H1 (cell line): Measurements from ENCODE around the gene RAPGEF1. TPM values are rescaled to one million over a fixed set of nuclear protein-coding genes. Genes with fewer than 3 reads are reported as not detected.

Experiments
- CTCF ChIA-PET: fragments of 300-600 bp; sonication (Branson Sonifier 250); formaldehyde crosslinking; loops from one replicate; lab custom pipeline; 2021; ENCODE audit not compliant: partially characterized antibody; lab: Charles Lee
- POLR2A ChIA-PET: fragments of 300-600 bp; sonication (Branson Sonifier 250); formaldehyde crosslinking; loops from one replicate; lab custom pipeline; 2021; ENCODE audit warnings: inconsistent platforms; ENCODE audit not compliant: partially characterized antibody; lab: Charles Lee
- DNase-seq, 2 experiments: peaks; one replicate each; pipeline versions ENCODE4 v3.0.0 to v3.0.0-alpha.2; 2010 to 2022; ENCODE audit warnings: low spot score in 2 of 2, low read depth in 1 of 2, mixed read lengths in 1 of 2
- FAIRE-seq: peaks from 2 replicates; lab custom pipeline; 2011; peaks lifted over from hg19 to GRCh38; lab: Jason Lieb, UNC
- H2AFZ ChIP-seq: 2 replicates; pipeline ENCODE4 v1.8.1; 2012; ENCODE audit warnings: low read length, inconsistent platforms
- H2AK5ac ChIP-seq: 2 replicates; pipeline ENCODE4 v1.6.1; 2013; ENCODE audit warnings: low read depth, low read length
- H2BK120ac ChIP-seq: replicated peaks from 2 replicates; pipeline ENCODE3; 2013; ENCODE audit warnings: low read depth, low read length, inconsistent platforms
- H2BK12ac ChIP-seq: 2 replicates; pipeline ENCODE4 v1.6.1; 2013; ENCODE audit warnings: low read depth, low read length
- H2BK15ac ChIP-seq: 2 replicates; pipeline ENCODE4 v1.6.1; 2013; ENCODE audit warnings: low read length
- H2BK20ac ChIP-seq: 2 replicates; pipeline ENCODE4 v1.6.1; 2013; ENCODE audit warnings: low read length
- H2BK5ac ChIP-seq: 2 replicates; pipeline ENCODE4 v1.6.1; 2013; ENCODE audit warnings: low read depth, low read length
- H3K14ac ChIP-seq: 2 replicates; pipeline ENCODE4 v1.6.1; 2013; ENCODE audit warnings: inconsistent platforms; ENCODE audit not compliant: insufficient read length
- H3K18ac ChIP-seq: 2 replicates; pipeline ENCODE4 v1.6.1; 2013; ENCODE audit warnings: low read length; ENCODE audit errors: extremely low read depth
- H3K23ac ChIP-seq: 2 replicates; pipeline ENCODE4 v1.6.1; 2013; ENCODE audit warnings: inconsistent platforms; ENCODE audit not compliant: insufficient read length
- H3K23me2 ChIP-seq: 2 replicates; pipeline ENCODE4 v1.6.1; 2013; ENCODE audit warnings: low read depth, low read length
- H3K27ac ChIP-seq: 2 replicates; pipeline ENCODE4 v1.6.1; 2011; ENCODE audit warnings: low read depth, low read length, inconsistent platforms
- H3K27me3 ChIP-seq, 4 experiments: replicated peaks in 1 of 4; 1 replicate in 1 of 4; 2 replicates in 3 of 4; pipeline versions ENCODE4 v1.6.1 to v1.8.1; 2011 to 2013; ENCODE audit warnings: low read length in 3 of 4, mild to moderate bottlenecking in 3 of 4, inconsistent platforms in 2 of 4, mixed read lengths in 2 of 4, moderate library complexity in 1 of 4; ENCODE audit not compliant: control insufficient read depth in 3 of 4, insufficient read depth in 3 of 4; ENCODE audit errors: extremely low read depth in 1 of 4
- H3K36me3 ChIP-seq, 4 experiments: 2 replicates each; pipeline versions ENCODE4 v1.6.1 to v1.8.1; 2011 to 2013; ENCODE audit warnings: mild to moderate bottlenecking in 4 of 4, low read length in 3 of 4, moderate library complexity in 2 of 4, control low read depth in 1 of 4, inconsistent platforms in 1 of 4; ENCODE audit not compliant: insufficient read depth in 4 of 4, control insufficient read depth in 2 of 4
- H3K4ac ChIP-seq: replicated peaks from 2 replicates; pipeline ENCODE3; 2013; ENCODE audit warnings: low read length, low read depth, mixed read lengths, inconsistent platforms; ENCODE audit not compliant: insufficient read length
- H3K4me1 ChIP-seq, 4 experiments: replicated peaks in 1 of 4; 1 replicate in 1 of 4; 2 replicates in 3 of 4; pipeline versions ENCODE4 v1.6.1 to v1.8.1; 2011 to 2013; ENCODE audit warnings: low read length in 3 of 4, inconsistent platforms in 2 of 4, mixed read lengths in 1 of 4; ENCODE audit not compliant: insufficient read depth in 4 of 4, control insufficient read depth in 3 of 4
- H3K4me2 ChIP-seq, 2 experiments: 2 replicates each; pipeline versions ENCODE4 v1.6.1 to v1.8.1; 2011 to 2013; ENCODE audit warnings: low read depth in 2 of 2, low read length in 2 of 2, control low read depth in 1 of 2, inconsistent platforms in 1 of 2, mild to moderate bottlenecking in 1 of 2; ENCODE audit not compliant: insufficient read depth in 1 of 2
- H3K4me3 ChIP-seq, 4 experiments: fragments of 200-600, 300-600 bp in 1 of 4; sonication (generic), shearing (Covaris generic), sonication (Bioruptor Twin) in 1 of 4; 2 replicates each; pipeline versions ENCODE4 v1.5.1 to v1.8.1; 2011 to 2016; ENCODE audit warnings: low read length in 4 of 4, low read depth in 3 of 4, control low read depth in 2 of 4, inconsistent platforms in 2 of 4, mild to moderate bottlenecking in 2 of 4, mixed read lengths in 1 of 4, moderate library complexity in 1 of 4; ENCODE audit not compliant: insufficient read depth in 2 of 4; ENCODE audit errors: extremely low read depth in 1 of 4
- H3K56ac ChIP-seq: replicated peaks from 2 replicates; pipeline ENCODE3; 2013; ENCODE audit warnings: low read depth, mild to moderate bottlenecking, mixed read lengths, low read length, inconsistent platforms; ENCODE audit not compliant: insufficient read length
- H3K79me1 ChIP-seq: 2 replicates; pipeline ENCODE4 v1.6.1; 2013; ENCODE audit warnings: low read depth, low read length, control low read depth
- H3K79me2 ChIP-seq, 2 experiments: 2 replicates each; pipeline versions ENCODE4 v1.6.1 to v1.8.1; 2012 to 2013; ENCODE audit warnings: low read length in 2 of 2, mild to moderate bottlenecking in 2 of 2, inconsistent platforms in 1 of 2; ENCODE audit not compliant: insufficient read depth in 2 of 2, control insufficient read depth in 1 of 2
- H3K9ac ChIP-seq, 4 experiments: replicated peaks in 1 of 4; 1 replicate in 1 of 4; 2 replicates in 3 of 4; pipeline versions ENCODE4 v1.6.1 to v1.8.1; 2011 to 2013; ENCODE audit warnings: low read depth in 3 of 4, low read length in 3 of 4, control low read depth in 2 of 4, mild to moderate bottlenecking in 2 of 4, moderate library complexity in 2 of 4, inconsistent platforms in 1 of 4; ENCODE audit errors: extremely low read depth in 1 of 4
- H3K9me3 ChIP-seq, 2 experiments: 2 replicates each; pipeline versions ENCODE4 v1.6.1 to v1.8.1; 2012 to 2013; ENCODE audit warnings: mild to moderate bottlenecking in 2 of 2, moderate library complexity in 2 of 2, control low read depth in 1 of 2, inconsistent platforms in 1 of 2, low read depth in 1 of 2, low read length in 1 of 2, mixed read lengths in 1 of 2; ENCODE audit not compliant: insufficient read depth in 2 of 2
- H4K20me1 ChIP-seq, 2 experiments: replicated peaks in 1 of 2; 2 replicates each; pipeline versions ENCODE3 to v1.8.1; 2011 to 2013; ENCODE audit warnings: inconsistent platforms in 2 of 2, low read length in 2 of 2, mild to moderate bottlenecking in 1 of 2; ENCODE audit not compliant: insufficient read depth in 2 of 2, control insufficient read depth in 1 of 2
- H4K5ac ChIP-seq: 2 replicates; pipeline ENCODE4 v1.6.1; 2013; ENCODE audit warnings: low read length, low read depth, mixed read lengths, inconsistent platforms; ENCODE audit not compliant: insufficient read length
- H4K8ac ChIP-seq: 2 replicates; pipeline ENCODE4 v1.8.0; 2013; ENCODE audit warnings: mild to moderate bottlenecking, moderate library complexity, low read length, inconsistent platforms; ENCODE audit not compliant: insufficient read depth; ENCODE audit errors: extremely low read depth
- H4K91ac ChIP-seq: replicated peaks from 2 replicates; pipeline ENCODE3; 2013; ENCODE audit warnings: low read length, mixed read lengths, inconsistent platforms; ENCODE audit not compliant: insufficient read length
- BACH1 ChIP-seq: IDR thresholded peaks from 2 replicates; pipeline ENCODE4 v1.6.1; 2012; ENCODE audit warnings: low read length, improper control_type of control experiment
- EGR1 ChIP-seq: IDR thresholded peaks from 2 replicates; pipeline ENCODE4 v1.6.1; 2011; ENCODE audit warnings: low read depth, low read length, borderline replicate concordance
- FOSL1 ChIP-seq: IDR thresholded peaks from 2 replicates; pipeline ENCODE4 v1.6.1; 2011; ENCODE audit warnings: mild to moderate bottlenecking, low read depth, low read length, moderate library complexity; ENCODE audit not compliant: insufficient read depth
- JUND ChIP-seq: IDR thresholded peaks from 2 replicates; pipeline ENCODE4 v1.6.1; 2011; ENCODE audit warnings: mild to moderate bottlenecking, improper control_type of control experiment, low read length
- NANOG ChIP-seq: IDR thresholded peaks from 2 replicates; pipeline ENCODE4 v1.6.1; 2011; ENCODE audit warnings: low read length, low read depth, mild to moderate bottlenecking, inconsistent platforms; ENCODE audit not compliant: insufficient read depth, poor library complexity, severe bottlenecking
- RBBP5 ChIP-seq: IDR thresholded peaks from 2 replicates; pipeline ENCODE4 v1.7.1; 2012; ENCODE audit warnings: low read depth, mild to moderate bottlenecking, inconsistent platforms, low read length, moderate library complexity, borderline replicate concordance
- RNF2 ChIP-seq: fragments of 200-900, 300-1000 bp; sonication (generic); IDR thresholded peaks from 2 replicates; pipeline ENCODE4 v1.7.1; 2016; ENCODE audit warnings: borderline replicate concordance, low read depth, mild to moderate bottlenecking, antibody characterized with exemption, low read length; ENCODE audit not compliant: poor library complexity, severe bottlenecking; ENCODE audit errors: missing control alignments
- SP2 ChIP-seq: IDR thresholded peaks from 2 replicates; pipeline ENCODE4 v1.6.1; 2012; ENCODE audit warnings: mild to moderate bottlenecking, low read length, inconsistent platforms
- SP4 ChIP-seq: IDR thresholded peaks from 2 replicates; pipeline ENCODE4 v1.6.1; 2012; ENCODE audit warnings: low read length, inconsistent platforms
- WGBS, 2 experiments: shearing (Covaris generic) in 1 of 2; methylation state at CpG; one replicate each; pipeline versions ENCODE4 v1.1.6 to v1.1.7; 2013 to 2015; ENCODE audit warnings: low lambda C conversion rate in 2 of 2, mixed read lengths in 2 of 2, inconsistent platforms in 1 of 2, low coverage in 1 of 2, missing lambda C conversion rate in 1 of 2; ENCODE audit not compliant: insufficient replicate concordance in 2 of 2, insufficient coverage in 1 of 2, insufficient read length in 1 of 2; ENCODE audit errors: extremely low coverage in 1 of 2, missing lambda C conversion rate in 1 of 2; 5-methylcytosine and 5-hydroxymethylcytosine counted together
- polyA plus RNA-seq, 7 experiments: library from polyadenylated mRNA; depleted of rRNA in 3 of 7; stranded (reverse) in 5 of 7; unstranded in 2 of 7; fragments of >200 nt in 5 of 7; fragments of 200-250 nt in 2 of 7; gene quantifications; 1 replicate in 5 of 7; 2 replicates in 1 of 7; 4 replicates in 1 of 7; pipeline versions ENCODE4 v1.2.1 to v1.2.3, GENCODE V29; 2011 to 2013; ENCODE audit warnings: missing spikeins in 2 of 7, mixed read lengths in 2 of 7
- total RNA-seq: library from RNA; stranded (reverse); fragmentation: NEBNext Ultra II Directional; extraction: Animal tissue kit (Norgen Biotek cat#: 25700); gene quantifications from 2 replicates; pipeline ENCODE4 v1.2.1, GENCODE V29; 2021
- TF ChIP-seq, protein P1 (sequence below): IDR thresholded peaks from 2 replicates; pipeline ENCODE4 v1.6.1; 2012; ENCODE audit warnings: inconsistent platforms
- TF ChIP-seq, protein P2 (sequence below): IDR thresholded peaks from 2 replicates; pipeline ENCODE4 v1.6.1; 2012; ENCODE audit warnings: inconsistent platforms

The RAPGEF1 gene
- total and polyA plus RNA-seq, 2 of the 8 experiments (the other 6 are each of a cell fraction or from before 2014, with no cell fraction given): 29.7 to 78.9 TPM

DNA sequence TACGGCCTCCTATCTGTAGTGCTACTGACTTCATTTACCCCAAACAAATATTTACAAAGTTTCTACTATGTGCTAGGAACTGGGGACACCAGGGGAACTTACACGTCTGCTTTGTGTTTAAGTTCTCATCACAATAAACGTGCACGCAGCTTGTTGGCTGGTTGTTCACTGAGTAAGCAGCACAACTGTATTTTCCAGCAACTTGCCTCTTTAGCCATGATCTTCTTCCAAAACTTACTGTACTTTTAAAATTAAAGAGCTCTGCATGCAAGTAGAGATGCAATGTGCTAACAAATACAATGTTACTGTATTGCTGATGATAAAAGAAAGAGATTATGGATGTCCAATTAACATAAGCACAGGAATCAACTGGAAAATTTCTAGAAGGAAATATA, 62.8 kb downstream of the RAPGEF1 start:
- CTCF ChIA-PET: interaction anchor here (0.7 to 3.1 kb wide), 8 partner anchors 11 to 98 kb away, joined by 3 to 17 read pairs (median 4); partner anchors contain the start of gene RAPGEF1
- no peak overlapping the region for H3K23ac ChIP-seq
- peaks cover 0 to 72% of the 10 kb centered on the region in 2 experiments; a peak in 2 of 4 replicates for H3K79me2 ChIP-seq
- POLR2A ChIA-PET: interaction anchor here (0.8 to 1.9 kb wide), 2 partner anchors 8 to 13 kb away, joined by 3 to 8 read pairs; no protein-coding TSS in a partner anchor
- H3K4me1 ChIP-seq: peaks cover 9 to 44% (median 29%) of the 10 kb centered on the region in 4 experiments
- peak overlapping the region; percentile 13 to 31; a peak in 2 of 4 replicates for H3K4me2 ChIP-seq
- no peak overlapping the region for H2BK15ac ChIP-seq
- 0 out of 2 replicates have a peak overlapping the region, but pooled peaks have one; percentile 47 for H2BK5ac ChIP-seq
- no peaks in the 10 kb centered on the region for H3K36me3 ChIP-seq
- no peak overlapping the region for H4K91ac ChIP-seq
- no peaks in the 10 kb centered on the region for H3K27me3 ChIP-seq
- peaks cover 0 to 2% of the 10 kb centered on the region in 2 experiments; a peak in 1 of 4 replicates for H3K9me3 ChIP-seq
- no peak for TF ChIP-seq NANOG
- TF ChIP-seq FOSL1: no peak
- TF ChIP-seq SP2: no peak
- TF ChIP-seq SP4: no peak
- TF ChIP-seq, protein P1, sequence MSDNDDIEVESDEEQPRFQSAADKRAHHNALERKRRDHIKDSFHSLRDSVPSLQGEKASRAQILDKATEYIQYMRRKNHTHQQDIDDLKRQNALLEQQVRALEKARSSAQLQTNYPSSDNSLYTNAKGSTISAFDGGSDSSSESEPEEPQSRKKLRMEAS: no peak
- no peak for TF ChIP-seq RNF2
- no peak for TF ChIP-seq BACH1
- TF ChIP-seq EGR1: no peak
- TF ChIP-seq JUND: no peak
- TF ChIP-seq, protein P2, sequence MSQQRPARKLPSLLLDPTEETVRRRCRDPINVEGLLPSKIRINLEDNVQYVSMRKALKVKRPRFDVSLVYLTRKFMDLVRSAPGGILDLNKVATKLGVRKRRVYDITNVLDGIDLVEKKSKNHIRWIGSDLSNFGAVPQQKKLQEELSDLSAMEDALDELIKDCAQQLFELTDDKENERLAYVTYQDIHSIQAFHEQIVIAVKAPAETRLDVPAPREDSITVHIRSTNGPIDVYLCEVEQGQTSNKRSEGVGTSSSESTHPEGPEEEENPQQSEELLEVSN: no peak
- no peak for TF ChIP-seq RBBP5
- no peak overlapping the region for H3K56ac ChIP-seq
- H3K9ac ChIP-seq: no peak overlapping the region
- no peaks in the 10 kb centered on the region for H4K20me1 ChIP-seq
- peak overlapping the region; percentile 52 for H2BK120ac ChIP-seq
- H3K23me2 ChIP-seq: no peaks in the 10 kb centered on the region
- no peak overlapping the region for H2BK12ac ChIP-seq
- no peak overlapping the region for H3K27ac ChIP-seq
- no peak overlapping the region for H3K18ac ChIP-seq
- H3K79me1 ChIP-seq: no peaks in the 10 kb centered on the region; the same call in 1 of the 2 replicates
- no peak overlapping the region for H3K4me3 ChIP-seq
- H3K4ac ChIP-seq: no peak overlapping the region
- no peak overlapping the region for H2BK20ac ChIP-seq
- H4K5ac ChIP-seq: no peak overlapping the region
- no peak overlapping the region for H3K14ac ChIP-seq
- no peak overlapping the region for H2AFZ ChIP-seq
- DNase-seq: no peak
- 79% methylated on average over 4 of the region's 4 CpGs; no CpG with 5 or more reads in 1 of the 2 experiments for WGBS, 2 experiments
- H4K8ac ChIP-seq: no peak overlapping the region
- H2AK5ac ChIP-seq: no peak overlapping the region
- no peak for FAIRE-seq
